ENCODE results near the gene LSM6.

GRCh38 chr4:146132445-146132844 lies 43.1 kb upstream of the LSM6 start:
- TF ChIP-seq CTCF (conservative IDR thresholded peaks at IDR 0.05): no peak
- TF ChIP-seq ZFX (IDR thresholded peaks at IDR 0.05): no peak

Measured in C4-2B (cell line).